Esophagus squamous epithelium (tissue), 5 donors: ENCODE results near the gene APOL1. TPM values are rescaled to one million over a fixed set of nuclear protein-coding genes. Genes with fewer than 3 reads are reported as not detected.
A peak's percentile ranks its signal among the peaks of the same experiment; 100 is the strongest.

ENCODE experiments used
- DNase-seq: peaks from one replicate; lab custom pipeline; 2025; lab: John Stamatoyannopoulos, UW
- H3K27ac ChIP-seq, 4 donors: fragments of 200-600 bp; sonication (generic); one replicate each; pipeline ENCODE4 v1.5.1; 2016 to 2019; ENCODE audit warnings: mild to moderate bottlenecking in 1 of 4
- H3K27me3 ChIP-seq, 4 donors: fragments of 200-600 bp; sonication (generic); 1 replicate in 3 of 4; 2 replicates in 1 of 4; pipeline versions ENCODE4 v1.5.1 to v1.6.0; 2017 to 2021; ENCODE audit warnings: antibody characterized with exemption in 1 of 4
- H3K36me3 ChIP-seq, 3 donors: fragments of 200-600 bp; sonication (generic); one replicate each; pipeline ENCODE4 v1.5.1; 2016 to 2019
- H3K4me1 ChIP-seq, 3 donors: fragments of 200-600 bp; sonication (generic); one replicate each; pipeline ENCODE4 v1.5.1; 2017 to 2019
- H3K4me3 ChIP-seq, 4 donors: fragments of 200-600 bp; sonication (generic); 1 replicate in 3 of 4; 2 replicates in 1 of 4; pipeline ENCODE4 v1.5.1; 2016 to 2019; ENCODE audit warnings: mild to moderate bottlenecking in 2 of 4, moderate library complexity in 1 of 4
- H3K9me3 ChIP-seq, 3 donors: fragments of 200-600 bp; sonication (generic); one replicate each; pipeline ENCODE4 v1.5.1; 2016 to 2019
- CTCF ChIP-seq, 6 experiments: fragments of 450-650 bp in 4 of 6; fragments of 200-600 bp in 2 of 6; sonication (generic) in 2 of 6; IDR thresholded peaks; one replicate each; pipeline ENCODE4 v1.5.1; 2016 to 2019; ENCODE audit warnings: antibody characterized with exemption in 6 of 6, mild to moderate bottlenecking in 4 of 6, moderate library complexity in 4 of 6
- POLR2A ChIP-seq, 4 donors: fragments of 450-650 bp; IDR thresholded peaks; one replicate each; pipeline ENCODE4 v1.6.1; 2017; ENCODE audit warnings: antibody characterized with exemption in 4 of 4, mild to moderate bottlenecking in 4 of 4, moderate library complexity in 3 of 4
- WGBS, 2 donors: methylation state at CpG; one replicate each; pipeline ENCODE4 v1.1.5; 2018; 5-methylcytosine and 5-hydroxymethylcytosine counted together
- intact Hi-C: fragments of 100-400 bp; cut with DNase I; formaldehyde crosslinking; loops from one replicate; pipeline ENCODE4 v1.15.0; 2022
- total RNA-seq, 4 donors: library from RNA; depleted of rRNA; stranded (reverse); fragments of >200 nt; gene quantifications; one replicate each; pipeline ENCODE4 v1.1.0, GENCODE V29; 2016
- donor health status: DM: yes; HTN: yes; CAD: no.

The APOL1 gene
- total RNA-seq, 4 donors from 2014 or later, result 8.4 to 49.3 (median 20.6) TPM

GRCh38 chr22:36220451-36220921, 32.4 kb upstream of the APOL1 start:
- H3K4me3 ChIP-seq, result peak overlapping the region in 1 of 4 donors; percentile 24
- H3K36me3 ChIP-seq, result no peaks in the 10 kb centered on the region
- 29 to 51% methylated on average over 8 to 9 of the region's 9 CpGs for WGBS, 2 donors
- H3K9me3 ChIP-seq, result no peaks in the 10 kb centered on the region
- H3K27me3 ChIP-seq, result peaks cover 0 to 5% (median 0%) of the 10 kb centered on the region in 4 donors
- intact Hi-C loops, result loop anchor here (10.0 kb wide), 1 partner anchor 66 kb away; no protein-coding TSS in a partner anchor
- DNase-seq, result no peak
- no peak for TF ChIP-seq POLR2A (IDR thresholded peaks at IDR 0.05)
- no peak for TF ChIP-seq CTCF (IDR thresholded peaks at IDR 0.05)
- H3K27ac ChIP-seq, result peak overlapping the region in 3 of 4 donors; percentile 16 to 64 (median 36)
- peaks cover 0 to 14% (median 3%) of the 10 kb centered on the region in 3 donors for H3K4me1 ChIP-seq

GRCh38 chr22:36221799-36222751, 30.9 kb upstream of the APOL1 start:
- H3K4me1 ChIP-seq, result peaks cover 0 to 14% (median 3%) of the 10 kb centered on the region in 3 donors
- DNase-seq, result no peak
- H3K27ac ChIP-seq, result no peak overlapping the region
- peaks cover 0 to 10% (median 0%) of the 10 kb centered on the region in 3 donors for H3K36me3 ChIP-seq
- H3K4me3 ChIP-seq, result no peak overlapping the region
- WGBS, 2 donors, result 13 to 19% methylated on average over 6 to 7 of the region's 7 CpGs
- intact Hi-C loops, result loop anchor here (10.0 kb wide), 1 partner anchor 67 kb away; no protein-coding TSS in a partner anchor
- peaks cover 0 to 5% (median 0%) of the 10 kb centered on the region in 4 donors for H3K27me3 ChIP-seq
- TF ChIP-seq CTCF (IDR thresholded peaks at IDR 0.05), result peak; percentile 27 to 77 (median 62)
- TF ChIP-seq POLR2A (IDR thresholded peaks at IDR 0.05), result no peak
- no peaks in the 10 kb centered on the region for H3K9me3 ChIP-seq

GRCh38 chr22:36222887-36223450, 30.0 kb upstream of the APOL1 start:
- Histone ChIP-seq H3K9me3 (no peaks in the 10 kb centered on the region), H3K36me3 (peaks cover 0 to 19% (median 8%) of the 10 kb centered on the region in 3 donors), H3K27ac (no peak overlapping the region), H3K27me3 (no peaks in the 10 kb centered on the region), H3K4me1 (peaks cover 0 to 14% (median 3%) of the 10 kb centered on the region in 3 donors), H3K4me3 (no peak overlapping the region)
- 84 to 88% methylated on average over 9 of the region's 9 CpGs for WGBS, 2 donors
- intact Hi-C loops, result loop anchor here (10.0 kb wide), 1 partner anchor 68 kb away; no protein-coding TSS in a partner anchor
- DNase-seq, result no peak
- TF ChIP-seq POLR2A (IDR thresholded peaks at IDR 0.05) (no peak), CTCF (IDR thresholded peaks at IDR 0.05) (no peak)

GRCh38 chr22:36223504-36223903, 29.4 kb upstream of the APOL1 start:
- H3K4me3 ChIP-seq, result no peak overlapping the region
- H3K4me1 ChIP-seq, result peaks cover 0 to 14% (median 3%) of the 10 kb centered on the region in 3 donors
- H3K27me3 ChIP-seq, result no peaks in the 10 kb centered on the region
- H3K27ac ChIP-seq, result no peak overlapping the region
- peaks cover 0 to 24% (median 9%) of the 10 kb centered on the region in 3 donors for H3K36me3 ChIP-seq
- 65 to 95% methylated on average over 5 to 7 of the region's 8 CpGs for WGBS, 2 donors
- no peak for DNase-seq
- intact Hi-C loops, result loop anchor here (10.0 kb wide), 1 partner anchor 69 kb away; no protein-coding TSS in a partner anchor
- H3K9me3 ChIP-seq, result no peaks in the 10 kb centered on the region
- TF ChIP-seq POLR2A (IDR thresholded peaks at IDR 0.05), result no peak

GRCh38 chr22:36224245-36224644, 28.7 kb upstream of the APOL1 start:
- 61 to 67% methylated on average over 1 to 4 of the region's 4 CpGs for WGBS, 2 donors
- Histone ChIP-seq H3K36me3 (peaks cover 0 to 32% (median 9%) of the 10 kb centered on the region in 3 donors), H3K4me1 (peaks cover 0 to 14% (median 3%) of the 10 kb centered on the region in 3 donors), H3K4me3 (no peak overlapping the region), H3K9me3 (no peaks in the 10 kb centered on the region), H3K27ac (no peak overlapping the region), H3K27me3 (no peaks in the 10 kb centered on the region)
- TF ChIP-seq CTCF (IDR thresholded peaks at IDR 0.05), result no peak
- TF ChIP-seq POLR2A (IDR thresholded peaks at IDR 0.05), result no peak
- no peak for DNase-seq
- intact Hi-C loops, result loop anchor here (10.0 kb wide), 1 partner anchor 69 kb away; no protein-coding TSS in a partner anchor
